Measurements from ENCODE around the gene ZNF407.

- TF ChIP-seq, protein P1, sequence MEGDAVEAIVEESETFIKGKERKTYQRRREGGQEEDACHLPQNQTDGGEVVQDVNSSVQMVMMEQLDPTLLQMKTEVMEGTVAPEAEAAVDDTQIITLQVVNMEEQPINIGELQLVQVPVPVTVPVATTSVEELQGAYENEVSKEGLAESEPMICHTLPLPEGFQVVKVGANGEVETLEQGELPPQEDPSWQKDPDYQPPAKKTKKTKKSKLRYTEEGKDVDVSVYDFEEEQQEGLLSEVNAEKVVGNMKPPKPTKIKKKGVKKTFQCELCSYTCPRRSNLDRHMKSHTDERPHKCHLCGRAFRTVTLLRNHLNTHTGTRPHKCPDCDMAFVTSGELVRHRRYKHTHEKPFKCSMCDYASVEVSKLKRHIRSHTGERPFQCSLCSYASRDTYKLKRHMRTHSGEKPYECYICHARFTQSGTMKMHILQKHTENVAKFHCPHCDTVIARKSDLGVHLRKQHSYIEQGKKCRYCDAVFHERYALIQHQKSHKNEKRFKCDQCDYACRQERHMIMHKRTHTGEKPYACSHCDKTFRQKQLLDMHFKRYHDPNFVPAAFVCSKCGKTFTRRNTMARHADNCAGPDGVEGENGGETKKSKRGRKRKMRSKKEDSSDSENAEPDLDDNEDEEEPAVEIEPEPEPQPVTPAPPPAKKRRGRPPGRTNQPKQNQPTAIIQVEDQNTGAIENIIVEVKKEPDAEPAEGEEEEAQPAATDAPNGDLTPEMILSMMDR (IDR thresholded peaks at IDR 0.05): no peak
- TF ChIP-seq POLR2A (IDR thresholded peaks at IDR 0.05): no peak
Measured at GRCh38 chr18:75100832-75101630, 503.4 kb downstream of the ZNF407 start.

Measured in heart left ventricle (tissue), 13 donors.